Astrocyte (in vitro differentiated cells and primary cell): ENCODE results near the gene C3orf62. TPM values are rescaled to one million over a fixed set of nuclear protein-coding genes. Genes with fewer than 3 reads are reported as not detected.
A peak's percentile ranks its signal among the peaks of the same experiment; 100 is the strongest.

Experiments
- DNase-seq: peaks from one replicate; pipeline ENCODE4 v3.0.0-alpha.2; 2010; ENCODE audit warnings: low read depth
- FAIRE-seq: peaks from 2 replicates; lab custom pipeline; 2011; peaks lifted over from hg19 to GRCh38; lab: Jason Lieb, UNC
- H2AFZ ChIP-seq: 2 replicates; pipeline ENCODE4 v1.6.0; 2012; ENCODE audit warnings: low read depth, low read length, inconsistent platforms
- H3K27ac ChIP-seq: 2 replicates; pipeline ENCODE4 v1.5.1; 2011; ENCODE audit warnings: low read depth, low read length, inconsistent platforms
- H3K27me3 ChIP-seq: 2 replicates; pipeline ENCODE4 v1.6.0; 2011; ENCODE audit warnings: low read length, inconsistent platforms; ENCODE audit not compliant: insufficient read depth
- H3K36me3 ChIP-seq: 2 replicates; pipeline ENCODE4 v1.5.1; 2011; ENCODE audit warnings: low read length, inconsistent platforms; ENCODE audit not compliant: insufficient read depth
- H3K4me1 ChIP-seq: 2 replicates; pipeline ENCODE4 v1.5.1; 2011; ENCODE audit warnings: low read length, inconsistent platforms; ENCODE audit not compliant: insufficient read depth
- H3K4me2 ChIP-seq: 2 replicates; pipeline ENCODE4 v1.6.0; 2012; ENCODE audit warnings: low read length, inconsistent platforms
- H3K4me3 ChIP-seq: 2 replicates; pipeline ENCODE4 v1.5.1; 2011; ENCODE audit warnings: low read depth, mild to moderate bottlenecking, low read length, inconsistent platforms; ENCODE audit not compliant: insufficient read depth
- H3K79me2 ChIP-seq: 2 replicates; pipeline ENCODE4 v1.6.0; 2012; ENCODE audit warnings: mild to moderate bottlenecking, low read length, inconsistent platforms; ENCODE audit not compliant: insufficient read depth
- H3K9ac ChIP-seq: 2 replicates; pipeline ENCODE4 v1.6.0; 2012; ENCODE audit warnings: mild to moderate bottlenecking, low read length, inconsistent platforms
- H3K9me3 ChIP-seq: 2 replicates; pipeline ENCODE4 v1.5.1; 2012; ENCODE audit warnings: low read depth, mild to moderate bottlenecking, low read length, inconsistent platforms; ENCODE audit not compliant: insufficient read depth
- H4K20me1 ChIP-seq: 2 replicates; pipeline ENCODE4 v1.6.0; 2012; ENCODE audit warnings: low read length, inconsistent platforms; ENCODE audit not compliant: insufficient read depth
- H3K27ac Mint-ChIP-seq: one replicate; pipeline ENCODE4 v1.8.0; 2021; ENCODE audit warnings: mild to moderate bottlenecking, mixed read lengths; ENCODE audit not compliant: unreplicated experiment
- H3K27me3 Mint-ChIP-seq: one replicate; pipeline ENCODE4 v1.8.0; 2021; ENCODE audit warnings: low read depth, mixed read lengths; ENCODE audit not compliant: unreplicated experiment
- H3K36me3 Mint-ChIP-seq: one replicate; pipeline ENCODE4 v1.8.0; 2021; ENCODE audit warnings: low read depth, mixed read lengths; ENCODE audit not compliant: unreplicated experiment
- H3K4me1 Mint-ChIP-seq: one replicate; pipeline ENCODE4 v1.8.0; 2021; ENCODE audit warnings: low read depth, mixed read lengths; ENCODE audit not compliant: unreplicated experiment
- H3K4me3 Mint-ChIP-seq: one replicate; pipeline ENCODE4 v1.8.0; 2021; ENCODE audit warnings: mild to moderate bottlenecking, moderate library complexity, mixed read lengths; ENCODE audit not compliant: unreplicated experiment
- H3K9me3 Mint-ChIP-seq: one replicate; pipeline ENCODE4 v1.8.0; 2021; ENCODE audit warnings: mild to moderate bottlenecking, mixed read lengths; ENCODE audit not compliant: unreplicated experiment
- CTCF ChIP-seq: IDR thresholded peaks from 2 replicates; pipeline ENCODE4 v1.5.1; 2011; ENCODE audit warnings: low read depth, mild to moderate bottlenecking, inconsistent platforms, low read length, moderate library complexity; ENCODE audit not compliant: insufficient read depth
- EZH2 ChIP-seq: IDR thresholded peaks from 2 replicates; pipeline ENCODE4 v1.6.1; 2012; ENCODE audit warnings: mild to moderate bottlenecking, low read length, inconsistent platforms; ENCODE audit not compliant: insufficient read depth
- total RNA-seq: library from RNA; stranded (reverse); gene quantifications from 2 replicates; pipeline ENCODE4 v1.2.1, GENCODE V29; 2021

C3orf62 gene
- total RNA-seq, 1 donor from 2014 or later = 4.8 TPM

GRCh38 chr3:49238274-49239127 lies 38.5 kb downstream of the C3orf62 start:
- Histone ChIP-seq H3K9ac (no peak overlapping the region), H3K9me3 (peaks cover 14% of the 10 kb centered on the region), H3K79me2 (no peaks in the 10 kb centered on the region), H3K4me1 (no peaks in the 10 kb centered on the region), H4K20me1 (no peaks in the 10 kb centered on the region), H3K27me3 (no peaks in the 10 kb centered on the region), H3K4me2 (no peak overlapping the region), H3K36me3 (no peaks in the 10 kb centered on the region), H3K4me3 (no peak overlapping the region), H3K27ac (no peak overlapping the region), H2AFZ (no peak overlapping the region)
- FAIRE-seq (no peak), DNase-seq (peak; percentile 35)
- no peak overlapping the region for H3K4me3 Mint-ChIP-seq
- peaks cover 3% of the 10 kb centered on the region for H3K36me3 Mint-ChIP-seq
- H3K9me3 Mint-ChIP-seq = peaks cover 25% of the 10 kb centered on the region
- peaks cover 3% of the 10 kb centered on the region for H3K27me3 Mint-ChIP-seq
- no peak for TF ChIP-seq EZH2
- TF ChIP-seq CTCF = no peak
- H3K4me1 Mint-ChIP-seq = no peaks in the 10 kb centered on the region
- no peak overlapping the region for H3K27ac Mint-ChIP-seq

- Histone ChIP-seq H3K79me2 (no peaks in the 10 kb centered on the region), H3K27ac (no peak overlapping the region), H3K4me1 (no peaks in the 10 kb centered on the region), H3K4me3 (no peak overlapping the region), H3K9ac (no peak overlapping the region), H3K36me3 (no peaks in the 10 kb centered on the region), H3K27me3 (no peaks in the 10 kb centered on the region), H3K4me2 (no peak overlapping the region), H4K20me1 (no peaks in the 10 kb centered on the region), H3K9me3 (peaks cover 22% of the 10 kb centered on the region), H2AFZ (no peak overlapping the region)
- TF ChIP-seq CTCF (no peak), EZH2 (no peak)
- Mint-ChIP-seq H3K4me1 (no peaks in the 10 kb centered on the region), H3K36me3 (peaks cover 3% of the 10 kb centered on the region), H3K27me3 (peaks cover 7% of the 10 kb centered on the region), H3K27ac (no peak overlapping the region), H3K9me3 (peaks cover 34% of the 10 kb centered on the region), H3K4me3 (no peak overlapping the region)
- no peak for DNase-seq
- no peak for FAIRE-seq
Observed at GRCh38 chr3:49237344-49237743, 39.7 kb downstream of the C3orf62 start.

- Mint-ChIP-seq H3K4me1 (no peaks in the 10 kb centered on the region), H3K9me3 (peaks cover 40% of the 10 kb centered on the region), H3K36me3 (peaks cover 3% of the 10 kb centered on the region)
Observed at GRCh38 chr3:49236226-49236625, 40.8 kb downstream of the C3orf62 start.

More at GRCh38 chr3:49236226-49236625, 40.8 kb downstream of the C3orf62 start:
- no peak overlapping the region for H2AFZ ChIP-seq
- no peaks in the 10 kb centered on the region for H3K36me3 ChIP-seq
- no peak overlapping the region for H3K27ac ChIP-seq
- H3K9ac ChIP-seq = no peak overlapping the region
- H3K4me3 ChIP-seq = no peak overlapping the region
- H3K79me2 ChIP-seq = no peaks in the 10 kb centered on the region
- H3K9me3 ChIP-seq = peaks cover 22% of the 10 kb centered on the region
- H3K4me1 ChIP-seq = no peaks in the 10 kb centered on the region
- TF ChIP-seq EZH2 (no peak), CTCF (no peak)
- no peak overlapping the region for H3K4me2 ChIP-seq
- FAIRE-seq = no peak
- no peak overlapping the region for H3K27ac Mint-ChIP-seq
- H3K4me3 Mint-ChIP-seq = no peak overlapping the region
- no peaks in the 10 kb centered on the region for H3K27me3 ChIP-seq
- H4K20me1 ChIP-seq = no peaks in the 10 kb centered on the region
- peaks cover 14% of the 10 kb centered on the region for H3K27me3 Mint-ChIP-seq
- DNase-seq = no peak
